Gastroesophageal sphincter (tissue), 3 donors: ENCODE measurements around the gene MFSD6.

Experiments
- CTCF ChIP-seq, 4 experiments: fragments of 200-600 bp in 2 of 4; fragments of 450-650 bp in 2 of 4; sonication (generic) in 1 of 4; IDR thresholded peaks; one replicate each; pipeline ENCODE4 v1.5.1; 2017 to 2019; ENCODE audit warnings: antibody characterized with exemption in 4 of 4, mild to moderate bottlenecking in 2 of 4, moderate library complexity in 2 of 4
- POLR2A ChIP-seq, 2 donors: fragments of 450-650 bp; IDR thresholded peaks; one replicate each; pipeline ENCODE4 v1.6.1; 2017; ENCODE audit warnings: antibody characterized with exemption in 2 of 2, mild to moderate bottlenecking in 2 of 2, moderate library complexity in 1 of 2
- POLR2AphosphoS5 ChIP-seq: sonication (generic); formaldehyde crosslinking; IDR thresholded peaks from one replicate; pipeline ENCODE4 v1.6.1; 2017; ENCODE audit warnings: antibody characterized with exemption

- TF ChIP-seq CTCF (IDR thresholded peaks at IDR 0.05): no peak
- no peak for TF ChIP-seq POLR2AphosphoS5
- TF ChIP-seq POLR2A (IDR thresholded peaks at IDR 0.05): no peak
These were observed 41.1 kb upstream of the MFSD6 start for GRCh38 chr2:190367091-190367490.
